Measurements from ENCODE around the gene DYTN.

DNA sequence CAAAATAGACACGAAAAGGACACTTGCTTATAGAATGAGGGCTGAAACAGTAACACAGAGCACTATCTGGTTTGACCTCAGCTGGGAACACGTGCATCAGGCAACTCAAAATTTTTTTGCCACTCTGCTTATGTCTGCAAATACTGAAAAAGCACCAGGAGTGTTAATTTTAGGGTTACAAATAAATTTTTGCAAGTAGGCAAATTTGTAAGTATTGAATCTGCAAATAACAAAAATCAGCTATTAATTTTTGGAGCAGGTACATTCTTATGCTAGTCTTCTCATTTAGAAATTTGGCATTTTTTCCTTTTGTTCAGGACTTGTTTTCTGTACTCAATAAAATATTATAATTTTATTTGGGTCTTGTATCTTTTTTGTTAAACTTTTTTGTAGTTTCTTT, 29.7 kb downstream of the DYTN start:
- TF ChIP-seq, protein P1, sequence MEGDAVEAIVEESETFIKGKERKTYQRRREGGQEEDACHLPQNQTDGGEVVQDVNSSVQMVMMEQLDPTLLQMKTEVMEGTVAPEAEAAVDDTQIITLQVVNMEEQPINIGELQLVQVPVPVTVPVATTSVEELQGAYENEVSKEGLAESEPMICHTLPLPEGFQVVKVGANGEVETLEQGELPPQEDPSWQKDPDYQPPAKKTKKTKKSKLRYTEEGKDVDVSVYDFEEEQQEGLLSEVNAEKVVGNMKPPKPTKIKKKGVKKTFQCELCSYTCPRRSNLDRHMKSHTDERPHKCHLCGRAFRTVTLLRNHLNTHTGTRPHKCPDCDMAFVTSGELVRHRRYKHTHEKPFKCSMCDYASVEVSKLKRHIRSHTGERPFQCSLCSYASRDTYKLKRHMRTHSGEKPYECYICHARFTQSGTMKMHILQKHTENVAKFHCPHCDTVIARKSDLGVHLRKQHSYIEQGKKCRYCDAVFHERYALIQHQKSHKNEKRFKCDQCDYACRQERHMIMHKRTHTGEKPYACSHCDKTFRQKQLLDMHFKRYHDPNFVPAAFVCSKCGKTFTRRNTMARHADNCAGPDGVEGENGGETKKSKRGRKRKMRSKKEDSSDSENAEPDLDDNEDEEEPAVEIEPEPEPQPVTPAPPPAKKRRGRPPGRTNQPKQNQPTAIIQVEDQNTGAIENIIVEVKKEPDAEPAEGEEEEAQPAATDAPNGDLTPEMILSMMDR (conservative IDR thresholded peaks at IDR 0.05; ENCODE audit: low read length): no peak
- TF ChIP-seq EZH2phosphoT487 (IDR thresholded peaks at IDR 0.05; ENCODE audit: borderline replicate concordance): no peak

Data from Loucy (cell line).